DMS 273 (cell line): ENCODE data around the gene STXBP6.

Source experiments
- DNase-seq: peaks from one replicate; lab custom pipeline; 2025; ENCODE audit not compliant: unreplicated experiment; lab: John Stamatoyannopoulos, UW

STXBP6 gene

DNA sequence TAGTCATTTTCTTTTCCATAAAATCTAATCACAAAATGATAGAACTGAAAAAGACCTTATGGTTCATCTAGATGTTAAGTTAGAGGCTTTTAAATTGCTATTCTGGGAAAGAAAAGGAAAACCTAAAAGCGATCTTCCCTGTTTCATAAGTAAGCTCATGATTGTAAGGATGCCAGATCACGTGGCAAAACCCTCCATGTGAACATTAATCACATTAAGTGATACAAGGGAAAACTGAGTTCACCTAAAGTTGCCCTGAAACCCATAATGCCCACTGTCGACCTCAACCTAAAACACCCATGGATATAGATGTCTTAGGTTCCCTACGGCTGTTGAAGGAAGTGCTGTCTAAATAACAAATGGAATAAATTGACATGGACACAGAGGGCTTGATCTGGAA lies 3.0 kb upstream of the STXBP6 start:
- DNase-seq: no peak

DNA sequence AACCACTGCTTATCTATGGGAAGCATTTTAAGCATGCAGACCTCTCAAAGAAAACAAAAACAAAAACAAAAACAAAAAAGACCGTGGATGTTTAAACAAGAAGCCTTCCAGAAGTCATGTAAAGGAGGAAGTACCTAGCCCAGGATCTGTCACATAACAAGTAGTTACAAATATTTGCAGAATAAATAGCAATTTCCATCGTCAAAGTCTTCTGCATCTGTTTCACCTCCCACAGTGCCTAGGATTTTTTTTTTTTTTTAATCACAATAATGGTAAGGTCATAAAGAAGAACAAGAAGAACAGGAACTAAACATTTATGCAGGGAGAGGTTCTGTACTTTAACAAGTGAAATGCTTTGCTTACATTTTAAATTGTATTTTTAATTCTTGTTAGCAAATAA lies 2.4 kb upstream of the STXBP6 start:
- no peak for DNase-seq

DNA sequence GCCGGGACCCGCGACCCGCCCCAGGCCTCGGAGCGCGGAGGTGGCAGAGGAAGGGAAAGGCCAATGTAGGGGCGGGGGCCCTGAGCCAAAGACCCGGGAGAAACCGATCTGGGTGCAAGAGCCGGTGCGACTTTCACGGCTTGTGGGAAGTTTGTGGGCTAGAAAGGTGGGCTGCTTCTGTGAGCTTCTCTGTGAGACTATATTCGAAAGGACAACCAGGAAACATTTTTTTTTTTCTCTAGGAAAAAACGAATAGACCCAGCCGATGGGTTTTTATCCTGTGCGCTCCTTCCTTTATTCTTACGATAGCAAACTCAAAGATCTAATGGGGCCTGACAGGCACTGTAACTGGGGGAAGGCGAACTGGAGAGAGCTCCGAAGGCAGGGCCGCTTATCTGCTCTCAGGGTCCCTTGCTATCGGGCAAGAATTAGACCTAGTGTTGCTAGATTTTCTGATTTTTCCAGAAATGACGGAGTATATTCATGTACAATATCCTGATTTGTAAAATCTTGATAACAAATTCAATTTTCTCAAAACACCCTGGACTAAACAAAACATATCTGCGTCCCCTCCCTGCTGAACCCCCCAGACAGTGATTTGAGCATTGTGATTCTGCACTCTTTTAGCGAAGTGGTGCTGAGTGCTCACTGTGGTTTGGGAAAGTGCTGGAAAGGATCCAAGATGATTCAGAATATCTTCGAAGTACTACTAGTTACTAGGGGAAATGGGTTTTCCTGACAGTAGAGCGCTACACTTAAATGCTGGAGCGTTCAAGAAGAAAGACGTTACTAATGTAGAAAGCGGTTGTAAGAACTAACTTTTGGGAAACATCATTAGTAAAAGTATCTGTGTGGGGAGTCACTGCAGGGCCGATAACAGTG lies 563 bp upstream of the STXBP6 start:
- peak; percentile 45 for DNase-seq

DNA sequence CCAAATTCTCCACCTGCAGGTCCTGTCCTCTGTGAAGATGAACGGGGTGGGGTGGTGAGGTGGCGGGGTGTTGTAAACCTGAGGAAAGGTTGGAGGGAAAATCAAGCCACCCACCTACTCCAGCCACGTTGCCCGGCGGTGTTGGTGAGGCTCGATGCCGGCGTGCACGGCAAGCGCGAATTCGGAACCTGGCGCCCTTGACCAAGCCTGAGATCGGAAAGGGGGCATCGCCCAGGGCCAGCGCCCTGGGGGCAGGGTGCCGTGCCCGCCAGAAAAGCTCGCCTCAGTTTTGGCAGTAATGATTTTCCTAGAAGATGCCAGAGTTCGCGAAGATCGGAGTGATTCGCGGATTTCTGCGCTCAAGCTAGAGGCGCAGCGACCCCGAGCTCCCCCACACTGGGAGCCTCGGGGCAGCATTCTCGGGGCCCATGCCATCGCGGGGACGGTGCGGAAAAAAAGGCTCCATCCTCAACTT lies 817 bp downstream of the STXBP6 start:
- DNase-seq: peak; percentile 55

DNA sequence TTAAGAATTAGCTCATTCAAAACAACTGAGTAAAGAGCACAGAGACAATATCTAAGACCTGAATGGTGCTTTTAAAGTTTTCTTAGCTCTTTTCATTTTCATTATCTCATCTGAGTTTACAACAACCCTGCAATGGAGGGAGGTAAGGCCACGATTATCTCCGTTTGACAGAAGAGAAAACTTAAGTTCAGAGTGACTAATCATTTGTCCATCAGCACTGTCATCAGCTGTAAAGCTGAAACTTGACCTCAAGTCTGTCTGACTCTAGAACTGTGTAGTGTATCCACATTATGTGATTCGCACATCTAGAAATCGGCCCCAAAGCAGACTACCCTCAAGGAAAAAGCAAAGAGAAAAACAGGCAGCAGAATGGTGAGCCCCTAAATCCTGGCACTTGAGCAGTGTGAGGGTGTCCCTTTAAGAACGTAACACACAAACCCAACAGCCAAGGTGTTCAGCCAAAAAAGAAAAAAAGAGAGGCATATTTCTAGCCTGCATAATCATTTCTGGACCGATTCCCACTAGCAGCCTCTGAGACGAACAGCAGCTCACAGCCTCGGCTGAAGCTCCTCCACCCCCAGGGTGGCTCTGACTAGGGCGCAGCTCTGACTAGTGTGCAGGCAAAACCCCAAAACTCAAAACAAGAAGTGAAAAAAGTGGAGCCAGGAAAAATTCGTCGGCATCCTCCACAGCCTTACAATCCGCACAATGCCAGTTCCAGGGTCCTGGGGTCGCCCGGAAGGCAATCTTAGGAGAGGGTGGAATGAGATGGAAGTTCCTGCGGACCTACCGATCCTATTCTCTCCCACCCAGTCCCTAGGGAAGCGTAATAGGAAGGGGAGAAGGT lies 1.6 kb downstream of the STXBP6 start:
- peak; percentile 43 for DNase-seq

DNA sequence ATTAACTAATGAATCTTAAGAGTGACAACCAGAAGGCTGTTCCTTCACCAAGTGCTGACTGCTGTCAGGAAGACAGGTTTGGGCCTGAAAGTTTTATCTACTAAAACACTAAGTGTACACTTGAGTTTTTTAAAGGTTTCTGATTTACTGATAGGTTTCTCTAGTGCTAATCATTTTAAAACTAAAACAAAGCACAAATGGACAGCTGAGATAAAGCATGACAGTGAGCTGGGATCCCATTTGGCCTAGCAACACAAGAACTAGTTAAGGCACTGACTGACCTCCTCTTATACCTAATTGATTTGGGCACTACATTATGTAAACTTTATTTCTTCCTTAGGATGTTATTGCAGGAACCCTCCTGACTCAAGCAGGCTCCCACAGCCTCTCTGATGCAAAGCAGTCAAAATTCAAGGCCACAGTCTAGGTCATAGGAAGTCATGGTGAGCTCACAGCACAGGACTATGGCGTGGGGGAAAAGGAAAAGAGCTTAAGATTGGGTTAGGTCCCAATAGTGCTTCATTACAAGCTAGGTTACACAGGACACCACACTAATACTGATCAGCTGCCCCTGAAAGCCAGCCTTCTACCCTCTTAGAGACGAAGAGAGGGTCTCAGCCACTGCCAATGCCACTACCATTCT lies 3.5 kb downstream of the STXBP6 start:
- no peak for DNase-seq

DNA sequence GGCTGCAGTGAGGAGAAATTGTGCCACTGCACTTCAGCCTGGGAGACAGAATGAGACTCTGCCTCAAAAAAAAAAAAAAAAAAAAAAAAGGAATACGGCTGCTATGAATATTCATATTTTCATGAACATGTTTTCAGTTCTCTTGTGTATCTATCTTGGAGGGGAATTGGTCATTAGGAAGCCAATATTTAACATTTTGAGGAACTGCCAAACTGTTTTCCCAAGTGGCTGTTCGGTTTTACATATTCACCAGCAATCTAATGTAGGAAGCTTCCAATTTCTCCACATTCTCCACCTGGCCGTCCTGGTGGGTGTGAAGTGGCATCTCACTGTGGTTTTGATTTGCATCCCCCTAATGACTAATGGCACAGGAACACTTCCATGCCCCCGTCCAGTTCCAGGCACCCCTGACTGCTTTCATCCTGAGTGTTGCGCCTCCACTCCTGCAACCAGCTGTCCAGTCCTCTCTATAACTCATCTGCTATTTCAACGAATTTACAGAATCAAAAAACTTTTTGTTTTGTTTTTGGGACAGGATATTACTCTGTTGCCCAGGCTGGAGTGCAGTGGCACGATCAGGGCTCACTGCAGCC lies 5.7 kb downstream of the STXBP6 start:
- no peak for DNase-seq

DNA sequence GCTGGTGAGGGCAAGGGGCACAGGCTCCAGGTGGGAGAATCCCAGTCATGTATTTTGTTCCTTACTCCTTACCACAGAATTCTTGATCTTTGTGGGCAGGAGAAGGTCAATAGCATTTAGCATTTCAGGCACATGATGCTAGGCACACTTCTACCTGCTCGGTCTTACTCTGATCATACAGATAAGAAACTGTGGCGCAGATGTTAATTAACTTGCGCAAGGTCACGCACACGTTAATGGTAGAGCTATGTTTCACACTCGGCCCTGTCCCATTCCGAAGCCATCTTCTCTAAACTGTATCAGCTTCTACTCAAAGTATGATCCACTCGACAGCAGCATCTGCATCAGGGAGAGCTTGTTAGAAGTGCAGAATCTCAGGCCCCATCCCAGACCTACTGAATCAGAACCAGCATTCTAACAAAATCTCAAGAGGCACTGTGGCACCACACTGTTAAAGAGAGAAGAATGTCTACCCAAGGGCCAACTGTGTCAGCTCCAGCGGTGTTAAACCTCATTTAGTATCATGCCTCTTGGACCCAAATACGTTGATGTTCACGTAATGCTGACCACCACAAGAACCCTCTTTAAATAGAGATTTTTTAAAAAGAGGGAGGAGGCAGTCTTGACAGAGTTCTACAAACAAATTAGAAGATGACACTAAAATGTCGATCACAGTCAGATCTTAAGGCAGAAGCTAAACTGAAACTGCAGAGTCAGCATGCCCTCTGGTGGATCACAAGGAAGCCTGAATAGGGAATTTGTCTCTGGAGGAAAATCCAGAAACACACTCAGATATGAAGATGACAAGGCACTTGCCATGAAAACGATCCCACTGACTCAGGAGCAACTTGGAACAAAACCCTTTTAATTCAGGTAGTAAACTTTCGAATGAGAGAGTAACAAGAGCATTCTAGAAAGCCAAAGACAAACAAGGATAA lies 7.3 kb downstream of the STXBP6 start:
- peak; percentile 59 for DNase-seq

DNA sequence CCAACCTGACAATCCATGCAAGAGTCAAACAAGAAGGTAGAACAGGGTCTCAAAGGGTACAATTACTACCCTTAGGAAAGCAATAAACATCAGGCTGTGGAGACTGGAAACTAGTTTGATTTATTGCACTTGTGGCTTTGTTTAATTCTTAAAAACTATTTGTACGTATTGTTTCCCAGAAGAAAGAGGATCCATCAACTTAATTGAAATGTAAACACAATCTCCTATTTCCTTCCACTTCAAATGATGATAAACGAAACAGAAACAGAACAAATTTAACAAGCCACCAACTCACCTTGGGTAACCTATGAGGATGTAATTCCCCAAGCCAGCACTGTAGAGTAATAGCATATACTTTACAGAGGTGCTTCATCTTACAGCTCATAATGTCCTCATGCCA lies 8.0 kb downstream of the STXBP6 start:
- no peak for DNase-seq

DNA sequence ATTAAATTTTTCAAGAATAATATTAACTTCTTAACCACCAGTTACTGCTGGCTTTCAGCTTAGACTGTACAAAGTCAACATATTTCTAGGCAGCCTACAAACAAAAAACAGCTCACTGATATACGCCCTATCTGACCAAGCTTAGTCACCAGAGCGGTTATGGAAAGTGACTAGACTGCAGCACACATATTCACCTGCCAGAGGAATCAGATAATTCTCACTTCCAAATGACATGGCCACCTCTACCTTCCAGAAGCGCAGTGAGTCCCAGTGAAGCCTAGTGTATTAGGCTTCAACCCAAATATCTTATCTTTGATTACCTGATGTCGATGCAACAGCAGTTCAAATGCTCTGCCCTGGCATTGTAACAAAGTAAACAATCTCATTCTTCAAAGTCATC lies 8.5 kb downstream of the STXBP6 start:
- DNase-seq: no peak

DNA sequence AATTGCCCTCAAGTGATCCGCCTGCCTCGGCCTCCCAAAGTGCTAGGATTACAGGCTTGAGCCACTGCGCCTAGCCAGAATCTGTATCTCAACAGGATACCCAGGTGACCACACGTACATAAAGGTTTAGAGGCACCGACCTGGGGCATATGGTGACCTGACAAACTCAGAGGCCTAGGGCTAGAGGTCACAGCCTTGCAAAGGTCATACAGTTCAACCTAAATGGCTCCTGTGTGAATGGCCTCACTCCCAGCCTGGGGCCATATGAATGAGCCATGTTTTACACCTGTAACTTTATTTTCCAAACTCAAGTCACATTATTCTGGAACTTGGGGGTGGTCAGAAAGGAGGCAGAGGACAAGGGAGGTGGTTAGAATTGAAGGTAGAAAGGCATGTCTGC lies 10.0 kb downstream of the STXBP6 start:
- no peak for DNase-seq

DNA sequence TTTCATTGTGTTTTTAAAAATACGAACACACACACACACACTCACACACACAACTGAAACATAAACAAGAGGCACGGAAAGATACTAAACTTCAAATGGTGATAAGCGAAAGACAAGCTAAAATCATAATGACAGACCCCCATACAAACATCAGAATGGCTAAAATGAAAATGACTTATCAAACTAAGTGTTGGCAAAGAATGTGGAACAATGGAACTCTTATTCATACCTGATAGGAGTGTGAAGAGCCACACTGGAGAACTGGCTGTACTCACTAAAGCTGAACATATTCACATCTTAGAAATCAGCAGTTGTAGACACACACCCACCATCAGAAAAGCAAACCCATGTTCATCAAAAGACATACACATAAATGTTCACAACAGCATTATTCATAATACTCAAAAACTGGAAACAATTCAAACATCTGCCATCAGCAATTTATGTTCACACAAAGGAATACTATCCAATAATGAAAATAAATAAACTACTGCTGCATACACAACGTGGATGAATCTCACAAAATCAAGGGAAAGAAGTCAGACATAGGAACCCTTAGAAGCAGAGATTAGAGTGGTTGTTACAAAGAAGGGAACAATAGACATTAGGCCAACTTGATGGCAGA lies 11.8 kb downstream of the STXBP6 start:
- DNase-seq: no peak

DNA sequence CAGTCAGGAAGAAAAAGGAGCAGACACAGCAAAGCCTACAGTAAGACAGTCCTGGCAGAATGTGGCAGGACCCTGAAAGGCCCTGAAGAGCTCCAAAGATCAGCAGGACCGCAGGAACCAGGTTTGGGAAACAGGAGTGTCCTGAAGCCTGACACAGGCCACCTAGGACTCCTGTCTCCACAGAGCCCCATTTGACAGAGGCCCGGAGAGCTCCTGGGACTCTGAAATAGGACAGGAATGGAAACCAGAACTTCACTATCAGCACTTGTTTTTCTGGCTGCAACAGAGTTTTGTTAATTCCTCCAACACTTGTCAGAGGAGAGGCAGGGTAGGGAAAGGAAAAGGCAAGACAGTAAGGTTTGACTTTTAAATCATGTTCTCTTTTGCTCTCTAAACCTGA lies 12.9 kb downstream of the STXBP6 start:
- no peak for DNase-seq

DNA sequence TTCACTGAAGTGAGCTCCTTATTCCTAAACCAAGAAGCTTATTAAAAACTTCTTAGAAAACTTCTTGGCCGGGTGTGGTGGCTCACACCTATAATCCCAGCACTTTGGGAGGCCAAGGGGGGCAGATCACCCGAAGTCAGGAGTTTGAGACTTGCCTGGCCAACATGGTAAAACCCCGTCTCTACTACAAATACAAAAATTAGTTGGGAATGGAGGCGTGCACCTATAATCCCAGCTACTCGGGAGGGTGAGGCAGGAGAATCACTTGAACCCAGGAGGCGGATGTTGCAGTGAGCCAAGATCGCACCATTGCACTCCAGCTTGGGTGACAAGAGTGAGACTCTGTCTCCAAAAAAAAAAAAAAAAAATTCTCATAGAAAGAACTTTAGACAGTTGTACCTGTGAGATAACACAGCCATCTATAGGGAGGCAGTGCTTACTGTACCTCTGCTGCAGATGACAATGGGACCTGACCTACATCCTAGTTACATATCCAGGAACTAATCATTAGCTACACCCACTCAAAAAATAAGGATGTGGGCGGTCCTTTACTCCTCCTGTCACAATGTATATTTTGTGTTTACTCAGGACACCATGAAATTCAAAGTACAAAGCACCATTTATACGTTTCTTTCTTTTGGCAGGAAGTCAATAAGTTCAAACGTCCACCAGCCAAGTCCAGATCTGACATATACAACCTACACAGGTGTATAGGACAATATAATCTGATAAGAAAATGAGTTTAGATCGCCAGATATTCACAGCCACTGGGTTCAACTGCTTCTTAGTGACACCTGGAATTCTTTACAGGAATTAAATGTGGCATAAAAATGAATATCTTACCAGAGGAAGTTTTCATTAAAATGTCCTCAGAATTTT lies 14.9 kb downstream of the STXBP6 start:
- no peak for DNase-seq

DNA sequence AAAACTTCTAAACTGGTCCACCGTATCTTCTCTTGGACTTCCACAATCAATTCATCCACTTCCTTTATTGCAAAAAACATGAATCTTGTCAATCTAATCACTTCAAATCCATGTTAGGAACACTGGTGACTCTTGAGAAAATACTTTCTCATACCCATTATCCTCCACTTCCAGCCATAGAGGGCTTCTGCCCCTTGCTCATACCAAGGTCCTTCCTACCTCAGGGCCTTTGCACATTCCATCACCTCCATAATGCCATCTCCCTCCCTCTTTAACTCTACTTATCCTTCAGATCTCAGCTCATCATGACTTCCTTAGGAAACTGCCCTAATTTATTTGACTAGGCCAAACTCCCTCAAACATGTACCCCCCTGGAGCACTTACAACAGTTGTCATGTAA lies 16.6 kb downstream of the STXBP6 start:
- DNase-seq: no peak

DNA sequence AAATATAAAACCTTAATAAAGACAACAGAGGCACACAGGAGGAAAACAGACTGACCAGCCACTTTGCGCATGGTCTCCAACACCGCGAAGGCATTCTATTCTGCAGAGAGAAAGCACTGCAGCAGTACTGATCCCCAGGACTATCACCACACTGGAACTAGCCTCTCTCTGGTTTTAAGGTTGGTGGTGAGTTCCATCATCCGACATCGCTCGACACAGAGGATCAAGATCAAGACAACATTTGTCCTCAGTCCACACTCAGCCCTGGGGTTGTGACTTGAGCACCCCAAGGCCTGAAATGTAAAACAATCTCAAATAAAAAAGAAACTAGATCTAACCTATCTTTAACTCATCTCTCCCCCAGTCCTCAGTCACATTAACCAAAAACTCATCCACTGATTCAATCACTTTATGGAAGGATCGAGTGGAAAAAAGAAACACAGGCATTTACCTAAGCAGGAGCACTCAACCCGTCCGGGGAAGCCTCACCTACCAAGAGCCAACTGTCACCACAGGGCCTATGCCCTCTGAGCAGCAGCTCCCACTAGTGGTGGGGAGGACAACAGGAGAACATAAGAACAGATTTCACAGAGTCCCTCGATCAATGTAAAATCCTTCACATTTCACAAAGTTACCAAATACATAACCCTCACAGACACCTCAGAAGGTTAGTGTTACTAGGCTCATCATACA lies 17.7 kb downstream of the STXBP6 start:
- DNase-seq: peak; percentile 25

DNA sequence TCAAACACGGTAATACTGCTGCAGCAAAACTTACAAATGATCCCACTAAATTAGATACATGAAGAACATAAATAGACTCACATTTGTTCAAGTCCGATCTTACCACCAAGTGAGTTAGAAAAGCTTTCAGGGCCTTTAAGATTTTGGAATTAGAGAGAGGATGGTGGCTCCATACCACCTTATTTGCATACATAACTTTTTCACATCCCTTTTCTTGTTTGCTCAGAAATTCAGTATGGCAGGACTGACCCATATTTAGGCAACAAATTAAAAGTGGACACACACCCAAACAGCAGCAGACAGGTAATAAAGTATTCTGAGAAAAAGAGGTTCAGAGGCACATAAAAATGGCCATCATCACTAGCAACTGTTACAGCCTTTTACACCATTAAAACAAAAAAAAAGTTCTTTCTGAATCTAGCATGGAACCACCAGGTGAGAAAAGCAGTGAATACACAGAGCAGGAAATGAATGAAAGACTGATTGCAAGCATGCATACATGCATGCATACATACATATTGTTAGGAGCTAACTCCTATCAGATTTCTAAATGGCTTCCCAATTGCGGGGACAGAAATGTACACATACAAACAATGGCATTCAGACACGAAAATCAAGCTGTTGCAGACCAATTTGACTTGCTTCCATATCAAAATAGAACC lies 23.3 kb downstream of the STXBP6 start:
- no peak for DNase-seq

DNA sequence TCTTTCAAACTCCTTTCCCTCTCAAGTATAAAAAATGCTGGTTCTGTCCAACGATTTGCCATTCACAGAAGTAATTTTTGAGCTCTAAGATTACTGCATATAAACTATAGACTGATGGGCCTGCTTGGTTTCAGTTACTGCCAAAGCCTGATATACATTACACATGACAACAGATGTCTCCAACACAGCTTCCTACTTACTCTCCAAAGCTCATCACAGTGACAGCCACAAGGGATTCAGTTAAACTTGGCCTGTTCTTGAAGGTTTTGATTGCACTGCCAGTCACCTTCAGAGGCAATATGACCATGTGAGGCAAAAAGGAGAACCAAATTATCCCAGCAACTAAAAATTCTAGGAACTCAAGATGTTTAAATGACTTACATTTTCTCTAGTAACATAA lies 30.1 kb downstream of the STXBP6 start:
- peak; percentile 12 for DNase-seq
